CD4-positive, alpha-beta T cell treated with Interleukin-1 beta for 1 hour (primary cell): Measurements from ENCODE around the gene TFR2.

Experiments used
- DNase-seq, 2 donors: peaks; one replicate each; pipeline ENCODE4 v3.0.0-alpha.2; 2020 to 2022

The TFR2 gene

DNA sequence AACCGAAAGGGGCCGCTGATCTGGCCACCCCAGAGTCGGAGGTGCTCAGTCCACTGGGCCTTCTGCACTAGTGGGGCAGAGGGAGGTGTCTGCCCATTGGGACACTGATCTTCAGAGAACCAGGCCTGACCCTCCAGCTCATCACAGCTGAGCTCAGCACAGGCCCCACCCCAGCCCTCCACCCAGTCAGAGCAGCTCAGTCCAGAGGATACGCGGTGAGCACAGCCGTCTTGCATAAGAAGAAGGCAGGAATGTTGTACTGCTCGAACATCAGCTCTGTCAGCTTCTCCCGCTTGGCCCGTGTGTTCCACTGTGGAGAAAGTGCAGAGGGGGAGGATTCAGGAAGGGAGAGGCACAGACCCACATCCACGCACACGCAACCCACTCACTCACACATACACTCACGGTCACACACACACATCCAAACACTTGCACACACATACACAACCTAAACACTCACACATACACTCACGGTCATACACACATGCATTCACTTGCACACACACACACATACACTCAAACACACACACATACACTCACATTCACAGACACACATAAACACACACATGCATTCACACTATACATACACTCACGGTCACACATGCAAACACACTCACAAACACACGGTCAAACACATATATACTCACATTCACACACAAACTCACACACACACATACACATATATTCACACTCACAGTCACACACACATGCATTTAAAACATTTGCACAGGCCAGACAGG is 8.6 kb upstream of the TFR2 start:
- DNase-seq, result no peak

DNA sequence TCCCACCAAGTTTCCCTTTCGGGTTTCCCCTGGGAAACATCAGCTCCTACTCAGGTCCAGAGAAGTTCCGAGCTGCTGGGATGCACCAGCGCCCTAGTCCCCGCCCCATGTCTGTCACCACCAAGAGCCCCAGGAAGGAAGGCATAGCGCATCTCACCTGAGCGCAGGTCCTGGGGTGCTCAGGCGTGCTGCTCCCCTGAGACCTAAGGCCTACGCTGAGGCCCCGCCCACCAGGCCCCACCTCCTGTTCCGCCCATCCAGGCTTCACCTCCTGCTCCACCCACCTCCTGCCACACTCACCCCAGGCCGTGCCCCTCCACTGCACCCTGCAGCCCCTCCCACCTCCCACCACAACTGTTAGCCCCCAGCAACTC is 1.2 kb upstream of the TFR2 start:
- DNase-seq, result peak; percentile 27 to 59

DNA sequence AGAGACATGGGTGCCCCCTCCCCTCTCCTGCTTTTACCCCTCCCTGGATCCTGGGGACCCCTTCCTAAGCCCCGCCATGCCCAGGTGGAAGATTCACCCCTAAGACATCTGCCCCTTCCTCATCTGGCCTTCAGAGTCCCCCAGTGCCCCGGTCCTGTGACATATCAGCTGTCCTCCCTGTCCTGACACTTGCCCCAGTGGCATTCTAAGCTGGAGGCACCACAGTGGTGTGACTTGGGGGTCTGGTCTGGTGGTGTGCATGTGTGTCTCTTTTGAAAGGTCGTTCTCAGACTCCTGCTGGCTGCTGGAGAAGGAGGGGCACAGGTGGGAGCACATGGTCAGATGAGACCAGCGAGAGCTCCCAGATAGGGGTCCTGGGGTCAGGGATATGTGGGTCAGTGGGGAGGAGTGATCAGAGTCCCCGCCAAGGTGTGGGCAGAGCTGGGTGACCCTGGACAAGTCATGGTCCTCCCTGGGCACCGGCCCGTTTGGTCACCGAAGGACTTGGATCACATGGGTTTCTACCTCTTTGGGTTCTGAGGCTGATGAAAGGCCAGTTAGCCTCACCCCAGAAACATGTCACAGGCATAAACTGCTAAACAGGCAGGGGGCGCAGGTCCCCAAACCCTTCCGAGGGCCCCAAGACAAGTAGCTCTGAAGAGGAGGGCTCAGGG is 645 bp upstream of the TFR2 start:
- no peak for DNase-seq

DNA sequence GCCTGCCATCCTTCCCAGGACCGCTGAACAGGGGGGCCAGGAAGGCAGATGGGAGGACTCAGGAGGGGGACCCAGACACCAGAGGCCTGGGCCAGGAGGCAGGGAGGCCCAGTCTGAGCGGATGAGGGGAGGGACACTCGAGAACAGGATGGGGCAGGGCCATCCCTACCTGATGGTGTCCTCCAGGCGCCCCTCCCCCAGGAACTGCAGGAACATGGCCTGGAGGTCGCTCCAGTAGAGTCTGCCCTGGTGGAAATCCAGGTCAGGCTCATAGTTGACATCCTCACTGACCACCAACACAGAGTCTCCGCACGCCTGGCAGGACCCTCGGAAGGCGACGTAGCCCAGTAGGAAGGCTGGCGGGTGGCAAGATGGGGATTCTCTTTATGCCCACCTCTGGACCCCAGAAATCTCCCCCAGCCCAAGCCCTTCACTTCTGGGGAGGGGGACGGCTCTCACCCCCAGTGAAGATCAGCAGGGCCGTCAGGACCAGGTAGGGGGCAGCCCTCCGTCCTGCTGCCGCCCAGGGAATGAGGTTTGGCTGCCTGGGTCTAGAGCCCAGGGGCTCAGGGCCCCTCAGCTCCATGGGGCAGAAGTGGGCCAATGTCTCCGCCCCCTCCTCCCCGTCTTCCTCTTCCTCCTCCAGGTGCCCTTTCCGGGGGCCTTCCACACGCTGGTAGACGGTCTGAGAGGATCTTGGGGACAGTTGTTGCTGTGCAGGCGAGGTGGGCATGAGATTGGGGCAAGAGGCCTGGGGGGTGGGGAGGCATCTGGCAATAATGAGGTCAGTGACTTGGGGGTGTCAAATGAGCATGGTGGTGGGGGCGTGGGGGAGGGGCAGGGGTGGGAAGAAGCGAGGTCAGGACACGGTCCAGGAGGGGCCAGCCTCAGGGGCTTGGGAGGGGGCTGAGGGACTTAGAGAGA is 573 bp downstream of the TFR2 start:
- no peak for DNase-seq

DNA sequence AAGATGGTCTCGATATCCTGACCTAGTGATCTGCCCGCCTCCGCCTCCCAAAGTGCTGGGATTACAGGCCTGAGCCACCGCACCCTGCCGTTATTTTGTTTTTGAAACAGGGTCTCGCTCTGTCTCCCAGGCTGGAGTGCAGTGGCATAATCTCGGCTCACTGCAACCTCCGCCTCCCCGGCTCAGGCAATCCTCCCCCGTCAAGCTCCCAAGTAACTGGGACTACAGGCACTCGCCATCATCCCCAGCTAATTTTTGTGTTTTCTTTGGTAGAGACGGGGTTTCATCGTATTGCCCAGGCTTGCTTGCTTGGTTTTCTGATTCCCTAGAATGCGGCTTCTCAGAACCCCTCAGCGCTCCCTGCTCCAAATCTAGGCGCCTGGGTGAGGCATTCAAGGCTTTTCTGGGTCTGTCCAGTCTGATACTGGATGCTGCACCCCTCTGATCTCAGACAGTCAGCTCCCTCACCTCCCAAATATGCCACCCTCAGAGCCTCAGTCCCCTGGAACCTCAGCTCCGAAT is 1.3 kb downstream of the TFR2 start:
- no peak for DNase-seq

DNA sequence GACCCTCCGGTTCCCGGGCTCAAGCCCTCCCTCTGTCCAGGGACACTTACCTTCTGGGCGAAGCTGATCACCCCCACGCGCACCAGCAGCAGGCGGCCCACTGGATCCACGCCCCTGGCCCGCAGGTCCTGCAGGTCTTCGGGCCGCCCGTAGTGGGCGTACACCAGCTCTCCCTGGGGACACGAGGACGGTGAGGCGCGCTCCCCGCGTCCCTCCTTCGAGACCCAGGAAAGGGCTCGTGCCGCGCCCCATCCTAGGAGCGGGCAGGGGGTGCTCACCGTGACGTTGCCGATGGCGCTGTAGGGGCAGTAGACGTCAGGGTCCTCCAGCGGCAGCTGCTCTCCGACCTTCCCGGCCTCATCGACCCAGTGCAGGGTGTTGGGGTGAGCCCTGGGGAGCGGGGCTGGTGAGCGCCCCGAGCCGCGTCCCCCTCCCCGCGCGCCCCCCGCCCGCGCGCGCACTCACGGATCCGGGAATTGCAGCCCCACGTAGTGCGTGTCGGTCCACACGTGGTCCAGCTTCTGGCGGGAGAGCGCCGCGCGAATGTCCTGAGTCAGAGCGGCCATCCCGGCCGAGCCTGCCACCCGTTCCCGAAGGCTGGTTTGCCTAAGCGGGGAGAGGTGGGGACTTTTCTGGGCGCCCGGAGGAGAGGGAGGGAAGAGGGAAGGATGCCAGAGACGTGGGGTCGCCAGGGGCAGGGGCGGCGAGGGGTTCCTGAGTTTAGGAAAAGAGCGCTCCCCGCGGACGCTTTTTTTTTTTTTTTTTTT is 8.2 kb downstream of the TFR2 start:
- DNase-seq, result peak; percentile 59 to 67

DNA sequence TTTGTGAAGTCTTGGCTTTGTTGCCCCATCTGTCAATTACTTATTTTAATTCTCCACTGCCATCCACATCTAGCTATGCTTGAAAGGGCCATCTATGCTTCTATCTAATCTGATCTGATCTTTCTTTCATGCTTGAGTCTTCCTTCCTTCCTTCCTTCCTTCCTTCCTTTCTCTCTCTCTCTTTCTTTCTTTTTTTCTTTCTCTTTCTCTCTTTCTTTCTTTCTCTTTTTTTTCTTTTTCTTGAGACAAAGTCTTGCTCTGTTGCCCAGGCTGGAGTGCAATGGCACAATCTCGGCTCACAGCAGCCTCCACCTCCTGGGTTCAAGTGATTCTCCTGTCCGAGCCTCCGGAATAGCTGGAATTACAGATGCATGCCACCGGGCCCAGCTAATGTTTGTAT is 11.3 kb downstream of the TFR2 start:
- DNase-seq, result no peak

DNA sequence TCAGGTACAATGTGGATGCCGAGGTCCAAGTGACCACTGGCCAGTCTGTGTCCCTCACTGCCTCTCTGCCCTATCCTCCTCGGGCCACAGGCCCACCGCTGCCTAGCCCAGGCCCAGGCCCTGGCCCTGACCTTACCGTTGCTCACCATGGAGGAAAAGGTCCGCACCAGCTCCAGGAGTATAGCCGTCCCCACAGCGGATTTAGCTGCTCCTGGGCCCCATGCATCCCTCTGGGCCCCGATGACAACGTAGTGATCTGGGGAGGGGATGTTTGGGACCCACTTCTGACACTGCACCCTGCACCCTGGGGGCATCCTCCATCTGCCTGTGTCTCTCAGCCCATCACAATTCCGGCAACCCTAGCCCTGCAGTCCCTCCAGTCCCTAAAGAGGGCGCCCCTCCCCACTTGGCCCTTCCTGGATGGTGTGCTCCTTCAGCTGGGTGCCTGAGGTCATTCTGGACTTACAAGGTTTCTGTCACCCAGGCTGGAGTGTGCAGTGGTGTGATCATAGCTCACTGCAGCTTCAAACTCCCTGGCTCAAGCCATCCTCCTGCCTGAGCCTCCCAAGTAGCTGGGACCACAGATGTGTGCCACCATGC is 12.1 kb downstream of the TFR2 start:
- DNase-seq, result peak in 1 of 2 donors; percentile 16

DNA sequence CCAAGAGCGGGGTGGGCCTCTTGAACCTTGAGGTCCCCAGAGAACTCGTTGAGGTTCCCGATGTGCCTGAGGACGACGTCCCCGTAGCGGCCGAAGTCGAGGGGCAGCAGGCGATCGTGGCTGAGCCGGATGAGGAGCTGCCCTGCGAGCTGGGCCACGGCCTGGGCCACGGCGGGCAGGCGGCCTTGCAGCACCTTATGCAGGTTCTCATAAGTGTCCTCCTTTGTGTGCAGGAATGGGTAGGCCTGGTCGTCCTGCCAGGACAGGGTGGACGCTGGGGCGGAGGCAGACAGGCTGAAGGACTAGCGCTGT is 14.2 kb downstream of the TFR2 start:
- no peak for DNase-seq

DNA sequence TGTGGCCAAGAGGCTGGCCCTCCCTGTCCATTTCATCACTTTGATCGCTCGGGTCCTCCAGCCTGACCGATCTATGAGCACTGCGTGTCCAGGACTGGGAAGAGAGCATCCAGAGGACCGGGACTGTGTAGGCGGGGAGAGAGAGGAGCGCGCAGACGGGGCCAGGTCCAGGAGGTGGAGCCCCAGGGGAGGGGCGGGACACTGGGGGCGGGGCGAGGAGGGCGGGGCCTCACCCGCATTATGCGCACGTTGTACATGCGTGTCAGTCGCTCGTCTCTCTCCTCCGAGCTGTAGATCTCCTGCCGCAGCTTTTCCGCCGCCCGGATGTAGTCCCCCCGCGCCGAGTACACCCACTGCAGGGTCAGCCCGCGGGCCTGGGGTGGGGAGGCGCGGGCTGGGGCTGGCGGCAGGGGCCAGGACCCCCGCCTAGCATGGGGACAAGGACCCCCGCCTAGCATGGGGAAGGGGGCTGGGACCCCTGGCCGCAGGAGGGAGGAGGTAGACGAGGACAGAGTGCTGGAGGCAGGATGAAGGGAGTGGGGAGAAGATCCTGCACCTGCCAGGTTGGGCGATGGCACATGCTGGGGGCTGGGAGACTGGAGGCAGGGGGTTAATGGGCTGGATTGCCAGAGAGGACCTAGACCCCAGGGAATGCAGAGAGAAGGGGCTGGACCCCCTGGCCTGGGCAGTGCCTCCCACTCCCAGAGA is 14.7 kb downstream of the TFR2 start:
- DNase-seq, result peak; percentile 92

DNA sequence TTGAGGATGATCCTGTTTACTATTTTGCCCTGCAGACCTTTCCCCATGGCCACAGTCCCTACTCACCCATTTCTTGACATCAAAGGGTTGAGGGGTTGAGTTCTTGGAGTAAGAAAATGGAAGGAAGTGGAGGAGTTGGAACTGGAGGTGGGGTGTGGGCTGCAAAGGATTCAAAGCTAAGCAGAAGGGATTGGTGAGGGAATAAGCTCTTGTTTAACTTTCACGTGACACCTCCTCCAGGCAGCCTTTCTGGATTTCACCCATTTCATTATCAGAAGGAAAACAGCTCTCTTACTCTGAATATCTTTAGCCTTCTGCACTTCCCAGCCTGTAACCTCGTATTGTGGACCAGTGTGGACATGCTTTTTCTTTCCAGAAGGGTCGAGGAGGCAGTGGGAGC is 15.3 kb downstream of the TFR2 start:
- no peak for DNase-seq

DNA sequence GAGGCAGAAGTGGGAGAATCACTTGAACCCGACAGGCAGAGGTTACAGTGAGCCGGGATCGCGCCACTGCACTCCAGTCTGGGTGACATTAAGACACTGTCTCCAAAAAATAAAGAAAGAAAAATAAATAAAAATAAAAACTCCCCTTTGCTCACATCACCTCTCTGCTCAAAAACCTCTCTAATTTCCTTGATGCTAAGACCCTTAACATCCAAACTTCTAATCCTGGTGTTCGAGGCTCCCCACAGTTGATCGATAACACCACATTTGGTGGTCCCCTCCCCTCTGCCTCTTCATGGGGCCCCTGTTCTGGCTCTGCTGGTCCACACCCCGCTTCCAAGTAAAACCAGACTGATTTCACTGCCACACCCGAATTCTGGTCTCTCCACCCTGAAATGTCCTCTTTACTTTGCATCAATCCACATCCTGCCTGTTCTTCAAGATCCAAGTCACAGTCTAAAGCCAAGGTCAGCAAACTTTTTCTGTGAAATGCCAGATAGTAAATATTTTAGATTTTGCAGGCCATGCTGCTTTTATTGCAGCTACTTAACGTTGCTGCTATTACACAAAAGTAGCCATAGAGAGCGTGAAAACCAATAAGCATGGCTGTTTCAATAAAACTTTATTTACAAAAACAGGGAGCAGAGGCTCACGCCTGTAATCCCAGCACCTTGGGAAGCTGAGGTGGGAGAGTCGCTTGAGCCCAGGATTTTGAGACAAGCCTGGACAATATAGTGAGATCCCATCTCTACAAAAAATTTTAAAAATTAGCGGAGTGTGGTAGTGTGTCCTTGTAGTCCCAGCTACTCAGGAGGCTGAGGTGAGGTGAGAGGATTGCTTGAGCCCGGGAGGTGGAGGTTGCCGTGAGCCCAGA is 17.2 kb downstream of the TFR2 start:
- no peak for DNase-seq

DNA sequence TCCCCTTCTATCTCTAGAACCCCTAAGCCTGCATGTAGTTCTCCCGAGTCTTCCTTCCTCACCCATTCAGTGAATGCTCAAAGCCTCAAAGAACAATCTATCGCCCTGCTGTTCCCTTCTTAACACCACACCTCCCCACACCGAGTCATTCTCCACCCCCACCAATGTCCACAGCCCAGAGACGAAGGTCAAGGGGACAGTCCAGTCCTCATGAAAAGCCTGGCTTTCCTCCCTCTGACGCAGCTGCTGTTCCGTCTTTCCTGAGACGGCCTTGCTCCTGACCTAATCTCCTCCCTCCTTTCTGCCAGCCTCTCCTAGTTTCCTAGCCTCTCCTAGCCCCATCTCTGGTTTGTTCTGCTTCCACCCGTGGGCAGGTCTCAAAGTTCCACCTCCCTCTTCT is 19.8 kb downstream of the TFR2 start:
- DNase-seq, result no peak

DNA sequence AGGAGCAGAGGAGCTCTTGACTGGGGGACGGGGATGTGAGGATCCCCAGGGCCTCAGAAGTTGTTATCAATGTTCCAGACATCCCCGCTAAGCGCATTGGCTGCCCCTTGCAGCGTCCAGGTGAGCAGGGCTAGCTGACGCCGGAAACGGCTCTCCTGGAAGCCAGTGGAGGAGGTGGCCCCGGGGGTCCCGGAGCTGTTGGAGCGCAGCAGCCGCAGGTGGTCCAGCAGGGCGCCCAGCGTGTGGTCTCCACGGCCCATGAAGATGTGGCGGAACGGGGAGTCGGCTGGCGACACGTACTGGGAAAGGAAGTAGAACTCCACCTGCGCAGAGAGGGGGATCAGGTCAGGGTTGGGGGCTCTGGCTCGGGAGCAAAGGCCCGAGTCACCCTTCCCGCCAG is 20.5 kb downstream of the TFR2 start:
- DNase-seq, result no peak

DNA sequence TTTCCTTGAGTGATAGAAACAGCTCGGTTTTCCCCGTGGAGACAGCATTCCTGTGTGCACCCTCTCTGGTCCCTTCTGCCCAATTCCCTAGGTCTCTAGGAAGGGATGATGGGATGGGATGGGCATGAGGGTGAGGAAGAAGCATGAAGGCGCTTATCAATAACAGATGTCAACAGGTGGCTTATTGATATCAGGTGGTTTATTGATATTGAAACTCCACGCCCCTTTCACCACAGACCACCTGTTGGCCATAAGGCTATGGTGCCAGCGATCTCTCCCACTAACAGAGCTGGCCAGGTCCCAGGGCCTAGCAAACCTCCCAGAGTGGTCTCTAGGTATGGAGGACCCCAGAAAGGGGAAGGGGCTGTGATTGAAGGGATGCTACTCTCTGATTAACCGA is 21.1 kb downstream of the TFR2 start:
- DNase-seq, result no peak

DNA sequence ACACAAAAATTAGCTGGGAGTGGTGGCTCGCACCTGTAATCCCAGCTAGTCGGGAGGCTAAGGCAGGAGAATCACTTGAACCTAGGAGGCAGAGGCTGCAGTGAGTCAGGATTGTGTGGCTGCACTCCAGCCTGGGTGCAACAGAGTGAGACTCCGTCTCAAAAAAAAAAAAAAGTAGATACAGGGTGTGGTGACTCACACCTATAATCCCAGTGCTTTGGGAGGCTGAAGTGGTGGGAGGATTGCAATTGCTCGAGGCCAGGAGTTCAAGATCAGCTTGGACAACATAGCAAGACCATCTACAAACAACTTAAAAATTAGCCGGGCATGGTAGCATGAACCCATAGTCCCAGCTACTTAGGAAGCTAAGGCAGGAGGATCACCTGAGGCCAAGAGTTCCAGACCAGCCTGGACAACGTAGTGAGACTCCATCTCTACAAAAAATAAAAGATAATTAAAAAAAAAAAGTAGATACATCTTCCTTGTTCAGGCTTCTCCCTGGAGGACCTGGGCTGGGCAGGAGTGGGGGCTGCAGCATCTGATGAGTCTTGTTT is 27.0 kb downstream of the TFR2 start:
- no peak for DNase-seq

DNA sequence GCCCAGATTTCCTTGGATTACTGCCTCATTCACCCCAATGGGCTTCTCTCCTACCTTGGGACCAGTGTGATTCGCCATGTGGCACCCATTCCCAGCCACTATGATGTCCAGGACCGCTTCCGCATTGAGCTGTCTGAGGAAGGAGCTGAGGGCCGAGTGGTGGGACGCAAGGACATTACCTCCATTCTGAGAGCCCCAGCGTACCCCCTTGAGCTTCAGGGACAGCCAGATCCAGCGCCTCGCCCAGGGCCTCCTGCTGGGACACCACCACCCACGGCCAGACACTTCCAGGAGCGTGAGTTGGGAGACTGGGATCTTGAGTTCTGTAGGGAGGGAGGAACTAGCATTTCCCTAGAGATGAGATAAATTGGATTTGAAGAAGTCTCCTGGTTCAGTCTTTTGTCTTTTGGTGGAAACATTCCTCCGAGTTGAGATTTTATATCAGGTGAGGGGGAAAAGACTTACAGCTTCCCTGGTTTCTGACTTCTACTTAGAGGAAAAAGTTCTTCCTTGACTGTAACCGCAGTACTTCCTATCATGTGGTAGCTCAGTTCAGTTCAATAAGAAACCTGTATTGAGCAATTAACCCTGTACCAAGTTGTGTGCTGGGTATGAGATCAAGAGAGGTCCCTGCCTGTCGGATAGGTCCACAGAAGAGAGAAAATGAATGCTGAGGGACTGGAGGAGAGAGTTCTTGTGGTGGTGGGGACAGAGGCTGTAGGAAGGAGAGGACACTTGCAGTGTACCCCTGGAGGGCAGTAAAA is 27.8 kb downstream of the TFR2 start:
- peak in 1 of 2 donors; percentile 13 for DNase-seq

DNA sequence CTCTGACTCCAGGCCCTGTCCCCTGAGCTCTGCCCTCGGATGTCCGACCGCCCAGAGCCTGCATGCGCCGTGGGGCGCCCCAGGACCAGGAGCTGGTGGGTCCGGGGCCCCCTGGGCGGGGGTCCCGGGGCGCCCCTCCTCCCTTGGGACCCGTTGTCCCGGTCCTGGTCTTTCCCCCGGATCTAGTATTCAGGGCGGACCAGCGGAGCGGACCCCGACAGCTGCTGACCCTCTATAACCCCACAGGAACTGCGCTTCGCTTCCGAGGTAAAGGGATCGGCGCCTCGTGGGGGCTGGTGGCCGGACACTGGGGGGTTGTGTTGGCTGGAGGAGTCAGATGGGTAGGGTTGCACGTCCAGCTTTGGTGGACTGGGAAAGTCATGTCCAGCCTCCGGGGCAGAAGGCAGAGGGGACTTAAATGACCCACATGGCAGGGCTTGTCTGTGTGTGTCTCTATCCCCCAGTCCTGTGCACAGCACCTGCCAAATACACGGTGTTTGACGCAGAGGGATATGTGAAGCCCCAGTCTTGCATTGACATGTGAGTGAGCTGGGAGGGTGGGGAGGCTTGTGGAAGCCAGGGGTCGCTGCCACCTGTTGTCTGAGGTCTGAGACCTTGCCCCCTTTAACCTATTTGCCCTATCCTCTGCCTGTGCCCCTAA is 28.5 kb downstream of the TFR2 start:
- peak in 1 of 2 donors; percentile 22 for DNase-seq
